Stimulated activated CD8-positive, alpha-beta memory T cell treated with anti-CD3 and anti-CD28 coated beads, Interleukin-7, amount 100 ng/mL, for 24 hours (primary cell): ENCODE data around the gene EARS2.
"Not testable (repeated sequence)": the region's sequence is repeated elsewhere in the genome, so short reads cannot be mapped to it uniquely, and the experiment has no call there.

Experiments
- DNase-seq: peaks from one replicate; pipeline ENCODE4 v3.0.0-alpha.2; 2020; ENCODE audit warnings: low read depth

EARS2 gene

DNA sequence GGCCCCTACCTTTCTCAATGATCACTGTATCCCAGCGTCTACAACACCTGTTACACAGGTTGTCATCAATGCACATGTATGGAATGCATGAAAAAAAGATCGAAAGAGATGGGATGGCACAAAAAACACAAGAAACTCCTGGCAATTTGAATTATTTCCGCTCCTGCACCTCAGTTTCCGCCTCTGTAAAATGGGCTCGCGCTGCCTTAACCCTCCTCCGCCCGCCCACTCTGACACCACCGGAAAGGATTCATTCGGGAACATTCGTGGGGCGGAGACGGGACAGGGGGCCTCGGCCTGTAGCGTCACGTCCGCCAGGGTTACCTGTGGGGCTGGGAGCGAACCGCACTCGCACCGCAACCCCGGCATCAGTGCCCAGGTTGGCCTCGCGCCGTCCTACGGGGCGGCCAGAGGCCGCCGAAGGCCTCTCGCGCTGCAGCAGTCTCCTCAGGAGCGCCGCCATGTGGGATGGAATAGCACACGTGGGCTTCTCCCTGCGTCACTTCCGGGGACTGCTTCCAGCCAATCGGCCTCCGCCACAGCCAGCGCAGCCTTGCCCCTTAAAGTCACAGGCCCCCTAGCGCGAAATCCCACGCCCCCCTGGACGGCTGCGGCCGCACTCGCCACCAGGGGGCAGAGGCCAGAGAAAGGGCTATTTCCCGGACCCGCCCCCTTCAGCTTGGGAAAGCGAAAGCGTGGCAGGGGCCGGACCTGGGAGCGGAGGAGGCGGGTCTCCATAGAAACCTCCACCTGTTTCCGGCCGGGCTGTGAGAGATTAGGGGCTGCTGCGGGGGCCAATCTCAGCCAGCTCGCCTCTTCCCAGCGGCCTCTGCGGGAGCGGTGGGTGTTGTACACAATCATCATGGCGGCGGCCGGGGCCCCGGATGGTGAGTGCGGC is at the start of gene EARS2, which contains the start of gene UBFD1:
TSS of gene EARS2 (minus strand) at position 470 of the 898 bp plus-strand sequence. CDS start at position 463, 7 bp downstream.
TSS of gene UBFD1 (plus strand) at position 847 of the 898 bp plus-strand sequence. CDS start at position 863, 16 bp downstream.
- DNase-seq, result peak; percentile 98

DNA sequence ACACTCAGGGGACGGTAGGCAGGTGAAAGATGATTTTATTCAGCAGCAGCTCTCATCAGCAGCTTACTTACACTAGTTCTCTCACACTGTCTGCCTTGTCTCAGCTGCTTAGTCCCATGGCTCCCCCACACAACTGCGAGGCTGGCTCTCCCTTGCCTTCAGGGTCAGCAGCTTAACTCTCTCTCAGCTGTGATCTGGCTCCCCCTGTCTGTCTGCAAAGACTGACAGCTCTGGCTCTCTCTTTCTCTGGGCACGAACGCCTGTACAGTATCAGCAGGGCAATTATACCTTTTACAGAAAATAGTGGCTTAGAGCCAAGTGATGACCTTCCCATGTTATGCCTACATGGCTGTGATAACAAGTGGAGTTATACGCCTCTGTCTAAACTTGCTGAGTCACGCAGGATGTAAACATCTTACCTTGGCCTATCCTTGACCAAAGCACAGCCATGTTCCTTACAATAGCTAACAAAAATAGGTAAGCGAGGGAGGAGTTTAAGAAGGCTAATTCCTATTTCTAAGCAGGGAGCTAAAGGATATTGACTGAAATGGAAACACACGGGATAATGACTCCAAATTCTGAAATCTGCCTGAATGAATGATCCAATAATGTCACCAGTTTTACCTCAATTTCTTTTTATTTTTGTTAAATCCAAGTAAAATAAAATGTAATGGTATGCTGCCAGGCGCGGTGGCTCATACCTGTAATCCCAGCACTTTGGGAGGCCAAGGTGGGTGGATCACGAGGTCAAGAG is 40.0 kb upstream of the EARS2 start:
- no peak for DNase-seq

GRCh38 chr16:23595951-23596720 is 39.0 kb upstream of the EARS2 start, which contains the start of gene NDUFAB1:
Gene NDUFAB1, minus strand, starts transcription at chr16:23596316. Its CDS starts 26 bp downstream, at chr16:23596290.
- peak; percentile 82 for DNase-seq

GRCh38 chr16:23595246-23595950 is 38.2 kb upstream of the EARS2 start:
- DNase-seq, result no peak

GRCh38 chr16:23594186-23594585 is 37.0 kb upstream of the EARS2 start:
- DNase-seq, result no peak

- no peak for DNase-seq
Observed at GRCh38 chr16:23590181-23590580, 33.0 kb upstream of the EARS2 start.

GRCh38 chr16:23587726-23588125 is 30.6 kb upstream of the EARS2 start:
- no peak for DNase-seq

- no peak for DNase-seq
Observed at GRCh38 chr16:23584186-23585076, 27.3 kb upstream of the EARS2 start.

DNA sequence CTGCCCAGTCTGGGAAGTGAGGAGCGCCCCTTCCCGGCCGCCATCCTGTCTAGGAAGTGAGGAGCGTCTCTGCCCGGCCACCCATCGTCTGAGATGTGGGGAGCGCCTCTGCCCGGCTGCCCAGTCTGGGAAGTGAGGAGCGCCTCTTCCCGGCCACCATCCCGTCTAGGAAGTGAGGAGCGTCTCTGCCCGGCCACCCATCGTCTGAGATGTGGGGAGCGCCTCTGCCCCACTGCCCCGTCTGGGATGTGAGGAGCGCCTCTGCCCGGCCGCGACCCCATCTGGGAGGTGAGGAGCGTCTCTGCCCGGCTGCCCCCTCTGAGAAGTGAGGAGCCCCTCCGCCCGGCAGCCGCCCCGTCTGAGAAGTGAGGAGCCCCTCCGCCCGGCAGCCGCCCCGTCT is 26.1 kb upstream of the EARS2 start:
- not testable (repeated sequence) for DNase-seq

DNA sequence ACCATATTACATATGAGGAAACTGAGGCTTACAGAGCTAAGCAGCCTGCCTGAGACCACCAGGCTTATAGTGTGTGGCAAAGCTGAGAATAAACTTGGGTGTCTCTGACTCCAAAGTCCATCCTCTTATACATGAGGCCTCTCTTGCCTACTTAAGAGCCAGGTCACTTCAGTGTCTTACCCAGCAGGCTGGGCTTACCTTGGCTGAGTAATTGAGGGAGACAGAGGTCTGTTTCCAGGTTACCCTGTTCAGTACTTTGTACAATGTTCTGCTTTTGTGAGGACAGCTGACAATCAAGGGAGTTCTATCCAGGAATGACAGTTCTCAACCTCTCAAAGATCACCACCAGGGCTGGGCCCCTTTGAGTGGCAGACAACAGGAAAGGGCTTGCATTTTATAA is 24.6 kb upstream of the EARS2 start:
- DNase-seq, result no peak

DNA sequence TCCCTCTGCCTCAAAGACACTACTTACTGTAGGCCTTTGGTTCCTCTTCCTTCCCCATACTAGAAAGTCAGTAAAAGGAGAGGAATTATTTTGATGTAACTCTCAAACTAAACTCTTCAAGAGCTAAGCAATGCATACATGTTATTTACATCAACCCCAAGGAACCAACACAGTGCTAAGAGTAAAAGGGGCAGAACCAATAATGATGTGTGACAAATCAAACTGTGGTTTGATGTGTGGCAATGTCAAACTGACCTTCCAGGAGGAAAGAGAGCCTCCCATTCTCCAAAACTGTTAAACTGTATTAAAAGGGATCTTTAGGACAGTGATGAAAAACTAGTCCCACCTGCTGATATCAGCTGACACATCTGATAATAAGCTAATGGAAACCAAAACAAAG is 23.2 kb upstream of the EARS2 start:
- DNase-seq, result no peak

- no peak for DNase-seq
Observed at GRCh38 chr16:23579371-23579770, 22.2 kb upstream of the EARS2 start.

DNA sequence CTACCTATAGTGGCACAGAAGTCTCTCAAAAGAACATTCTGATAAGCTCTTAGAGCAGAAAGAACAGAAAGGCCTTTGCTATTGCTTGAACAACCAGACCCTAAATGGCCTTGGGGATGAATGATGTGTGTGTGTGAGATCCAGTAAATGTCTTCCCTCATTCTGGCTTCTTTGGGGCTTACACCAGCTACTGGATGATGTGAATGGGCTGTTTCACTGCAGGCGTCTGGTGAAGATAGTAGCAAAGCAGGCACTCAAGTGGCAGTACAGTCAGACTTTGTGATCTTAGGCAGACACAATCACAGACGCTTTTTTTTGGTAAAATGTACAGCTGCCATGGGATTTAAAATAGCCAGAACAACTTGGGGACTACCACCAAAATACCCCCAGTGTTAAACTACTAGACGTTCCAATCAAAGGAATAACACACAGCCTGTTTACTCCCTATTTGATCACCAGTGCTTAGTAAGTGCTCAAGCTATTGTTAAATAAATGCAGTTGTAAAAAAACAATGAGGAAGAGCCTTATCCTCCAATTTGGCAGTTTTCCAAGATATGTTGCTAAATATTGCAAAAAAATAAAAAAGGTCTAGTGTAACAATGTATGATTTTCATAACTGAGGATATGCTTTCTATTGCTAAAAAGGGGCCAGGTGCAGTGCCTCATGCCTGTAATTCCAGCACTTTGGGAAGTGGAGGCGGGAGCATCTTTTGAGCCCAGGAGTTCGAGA is 21.1 kb upstream of the EARS2 start:
- no peak for DNase-seq

DNA sequence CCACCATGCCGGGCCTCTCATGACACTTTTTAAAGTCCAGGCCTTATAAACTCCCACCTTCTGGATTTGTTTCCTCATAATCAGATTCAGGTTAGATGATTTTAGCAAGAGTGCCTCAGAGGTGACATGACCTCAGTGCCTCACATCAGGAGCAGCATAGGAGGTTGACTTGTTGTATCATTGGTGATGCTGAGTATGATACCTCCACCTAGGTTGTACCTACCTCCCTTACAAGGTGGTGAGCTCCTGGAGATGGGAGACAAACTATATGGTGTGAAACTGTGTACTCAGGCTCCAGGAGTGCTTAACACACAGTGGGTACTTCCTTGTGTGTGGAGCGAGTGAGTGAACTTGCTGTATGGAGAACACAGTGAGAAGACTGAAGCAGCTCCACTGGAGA is 20.3 kb upstream of the EARS2 start:
- no peak for DNase-seq

DNA sequence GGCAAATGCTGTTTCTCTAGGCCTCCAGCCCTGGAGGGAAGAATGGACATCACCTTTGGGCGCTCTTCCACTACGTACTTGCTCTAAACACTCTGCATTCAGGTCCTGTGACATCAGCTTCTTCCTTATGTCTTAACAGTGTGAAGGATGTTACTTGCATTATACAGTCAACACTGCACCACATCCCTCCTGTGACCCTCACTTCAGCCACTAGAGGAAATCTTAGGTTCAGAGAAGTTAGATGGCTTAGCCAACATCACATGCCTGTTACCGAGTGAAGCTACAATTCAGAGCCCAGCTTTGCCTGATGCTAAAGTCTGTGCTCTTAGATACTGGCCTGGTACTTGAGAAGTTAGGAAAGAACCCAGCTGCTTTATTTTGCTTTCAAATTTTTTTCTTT is 18.7 kb upstream of the EARS2 start:
- DNase-seq, result no peak

- DNase-seq, result no peak
Observed at GRCh38 chr16:23573817-23574216, 16.7 kb upstream of the EARS2 start.

DNA sequence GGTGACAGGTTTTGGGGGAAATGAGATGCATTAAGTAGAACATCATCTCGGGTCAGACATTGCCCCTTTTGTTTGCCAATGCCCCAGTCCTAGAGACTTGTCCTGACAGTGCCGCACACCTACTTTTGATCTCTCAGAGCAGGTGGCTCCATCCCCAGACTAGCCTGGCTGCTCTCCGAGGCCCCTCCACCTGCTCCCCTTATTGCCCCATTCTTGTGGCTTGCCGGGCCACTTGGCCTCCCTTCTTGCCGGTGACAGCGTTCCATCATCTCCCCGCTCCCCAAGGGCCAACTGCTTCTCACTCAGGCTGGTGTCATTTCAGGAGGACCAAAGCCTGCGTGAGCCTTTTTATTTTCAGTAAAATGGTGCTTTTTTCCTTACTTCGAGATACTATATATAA is 15.2 kb upstream of the EARS2 start:
- no peak for DNase-seq

- no peak for DNase-seq
Observed at GRCh38 chr16:23571895-23572294, 14.7 kb upstream of the EARS2 start.

DNA sequence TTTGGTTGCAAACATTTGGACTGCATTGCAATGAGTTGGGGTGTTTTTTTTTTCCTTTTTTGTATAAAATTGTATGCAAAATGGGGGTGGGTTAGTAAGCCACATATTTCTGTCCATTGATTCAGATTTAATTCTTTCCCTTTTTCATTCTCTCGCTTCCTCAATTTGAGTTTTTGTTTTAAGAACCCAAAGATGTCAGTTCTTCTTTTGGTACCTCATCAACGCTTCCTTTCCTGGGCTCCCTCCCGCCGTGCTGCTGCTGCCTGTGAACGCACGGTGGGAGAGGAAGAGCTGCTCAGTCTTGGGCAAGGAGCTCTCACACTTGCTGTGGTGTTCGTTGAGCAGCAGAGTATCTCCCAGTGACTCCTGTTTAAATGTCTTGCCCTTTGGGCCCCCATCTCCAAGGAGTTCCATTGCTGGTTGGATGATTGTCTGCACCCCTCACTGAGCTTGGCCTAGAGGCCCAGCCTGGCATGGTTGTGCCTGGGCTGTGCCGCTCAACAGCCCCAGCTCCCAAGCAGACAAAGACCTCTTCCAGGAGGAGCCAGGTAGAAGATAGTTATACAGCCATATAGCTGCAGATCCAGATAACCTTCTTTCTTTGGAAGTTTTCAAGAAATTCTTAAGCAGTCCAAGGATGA is 14.0 kb upstream of the EARS2 start:
- DNase-seq, result no peak
